ENCODE measurements around the gene TCF7. TPM values are rescaled to one million over a fixed set of nuclear protein-coding genes. Genes with fewer than 3 reads are reported as not detected.

The TCF7 gene
- total RNA-seq, 1 donor from 2014 or later, result under 0.01 TPM

- Histone ChIP-seq H3K36me3 (ENCODE audit: control insufficient read depth, insufficient read depth, low read length) (peaks cover 16% of the 10 kb centered on the region), H3K27me3 (ENCODE audit: control insufficient read depth, insufficient read depth, low read length) (no peaks in the 10 kb centered on the region), H3K4me3 (ENCODE audit: low read depth, low read length) (no peak overlapping the region)
- peak; percentile 96 for TF ChIP-seq CTCF (IDR thresholded peaks at IDR 0.05; ENCODE audit: insufficient read depth, low read length, severe bottlenecking)
- no peak for FAIRE-seq
- DNase-seq (ENCODE audit: low read depth), result peak; percentile 62
Observed at GRCh38 chr5:134145779-134146581, 31.5 kb downstream of the TCF7 start.

- no peak overlapping the region for H3K4me3 ChIP-seq (ENCODE audit: low read depth, low read length)
- FAIRE-seq (no peak), DNase-seq (ENCODE audit: low read depth) (no peak)
- H3K27me3 ChIP-seq (ENCODE audit: control insufficient read depth, insufficient read depth, low read length), result no peaks in the 10 kb centered on the region
- H3K36me3 ChIP-seq (ENCODE audit: control insufficient read depth, insufficient read depth, low read length), result peaks cover 16% of the 10 kb centered on the region
- TF ChIP-seq CTCF (IDR thresholded peaks at IDR 0.05; ENCODE audit: insufficient read depth, low read length, severe bottlenecking), result no peak
Observed at GRCh38 chr5:134146651-134147518, 32.4 kb downstream of the TCF7 start.

GRCh38 chr5:134148316-134148715, 33.8 kb downstream of the TCF7 start:
- Histone ChIP-seq H3K27me3 (ENCODE audit: control insufficient read depth, insufficient read depth, low read length) (no peaks in the 10 kb centered on the region), H3K36me3 (ENCODE audit: control insufficient read depth, insufficient read depth, low read length) (peaks cover 14% of the 10 kb centered on the region), H3K4me3 (ENCODE audit: low read depth, low read length) (no peak overlapping the region)
- DNase-seq (ENCODE audit: low read depth), result no peak
- TF ChIP-seq CTCF (IDR thresholded peaks at IDR 0.05; ENCODE audit: insufficient read depth, low read length, severe bottlenecking), result no peak
- FAIRE-seq, result no peak

GRCh38 chr5:134148986-134149539, 34.6 kb downstream of the TCF7 start:
- H3K27me3 ChIP-seq (ENCODE audit: control insufficient read depth, insufficient read depth, low read length), result no peaks in the 10 kb centered on the region
- H3K36me3 ChIP-seq (ENCODE audit: control insufficient read depth, insufficient read depth, low read length), result peaks cover 14% of the 10 kb centered on the region
- FAIRE-seq, result no peak
- no peak for TF ChIP-seq CTCF (IDR thresholded peaks at IDR 0.05; ENCODE audit: insufficient read depth, low read length, severe bottlenecking)
- no peak for DNase-seq (ENCODE audit: low read depth)
- H3K4me3 ChIP-seq (ENCODE audit: low read depth, low read length), result no peak overlapping the region

- H3K36me3 ChIP-seq (ENCODE audit: control insufficient read depth, insufficient read depth, low read length), result peaks cover 10% of the 10 kb centered on the region
- FAIRE-seq, result no peak
- TF ChIP-seq CTCF (IDR thresholded peaks at IDR 0.05; ENCODE audit: insufficient read depth, low read length, severe bottlenecking), result no peak
Observed at GRCh38 chr5:134149571-134150303, 35.3 kb downstream of the TCF7 start.

More at GRCh38 chr5:134149571-134150303, 35.3 kb downstream of the TCF7 start:
- Histone ChIP-seq H3K4me3 (ENCODE audit: low read depth, low read length) (no peak overlapping the region), H3K27me3 (ENCODE audit: control insufficient read depth, insufficient read depth, low read length) (no peaks in the 10 kb centered on the region)
- no peak for DNase-seq (ENCODE audit: low read depth)

All from bronchial epithelial cell (primary cell).